ENCODE measurements around the gene ARMC9. TPM values are rescaled to one million over a fixed set of nuclear protein-coding genes. Genes with fewer than 3 reads are reported as not detected.

The ARMC9 gene
- total and polyA plus RNA-seq, 2 of the 13 experiments (the other 11 are each of a cell fraction or from before 2014, with no cell fraction given) = 9.1 to 12.8 TPM

- TF ChIP-seq ZNF646 (CRISPR knock-in tag; IDR thresholded peaks at IDR 0.05) = no peak
- TF ChIP-seq ZNF564 (CRISPR knock-in tag; IDR thresholded peaks at IDR 0.05) = no peak
- TF ChIP-seq FOXK1 (CRISPR knock-in tag; IDR thresholded peaks at IDR 0.05; ENCODE audit: borderline replicate concordance, low read depth) = no peak
- no peak for TF ChIP-seq RXRB (CRISPR knock-in tag; IDR thresholded peaks at IDR 0.05; ENCODE audit: borderline replicate concordance)
- TF ChIP-seq HNF4G (IDR thresholded peaks at IDR 0.05; ENCODE audit: borderline replicate concordance, low read depth, low read length) = peak; percentile 57; the same call in 1 of the 2 replicates
- no peak for TF ChIP-seq HNF4G (CRISPR knock-in tag; IDR thresholded peaks at IDR 0.05; ENCODE audit: borderline replicate concordance, low read depth)
- peak; percentile 63 for TF ChIP-seq HNF4A (CRISPR knock-in tag; IDR thresholded peaks at IDR 0.05)
- no peak for TF ChIP-seq DNMT3B (CRISPR knock-in tag; conservative IDR thresholded peaks at IDR 0.05)
- no peak for TF ChIP-seq HOXD1 (CRISPR knock-in tag; IDR thresholded peaks at IDR 0.05)
- peak; percentile 88 for TF ChIP-seq CEBPB (IDR thresholded peaks at IDR 0.05; ENCODE audit: borderline replicate concordance, low read depth, low read length)
- TF ChIP-seq ZNF558 (CRISPR knock-in tag; IDR thresholded peaks at IDR 0.05; ENCODE audit: borderline replicate concordance) = no peak
- TF ChIP-seq HOXA5 (CRISPR knock-in tag; IDR thresholded peaks at IDR 0.05) = no peak
- TF ChIP-seq RFX3 (CRISPR knock-in tag; IDR thresholded peaks at IDR 0.05) = no peak
- no peak for TF ChIP-seq ELF1 (CRISPR knock-in tag; IDR thresholded peaks at IDR 0.05)
- TF ChIP-seq ZBTB33 (CRISPR knock-in tag; IDR thresholded peaks at IDR 0.05) = 0 out of 2 replicates have a peak, but pooled peaks have one; percentile 13
Measured at GRCh38 chr2:231385429-231385828, 187.0 kb downstream of the ARMC9 start (continued).

Data from HepG2 (cell line).